HEK293 (cell line): ENCODE data around the gene ZNF771.

Experiments used
- CTCF ChIA-PET: fragments of 350-600 bp; formaldehyde crosslinking; extraction: SDS; loops from one replicate; lab custom pipeline; 2021; ENCODE audit warnings: antibody characterized with exemption; lab: Yijun Ruan, JAX
- POLR2A ChIA-PET: fragments of 300-600 bp; formaldehyde crosslinking; extraction: SDS; loops from one replicate; lab custom pipeline; 2020; ENCODE audit warnings: antibody characterized with exemption, inconsistent platforms; lab: Yijun Ruan, JAX
- H3K27ac ChIP-seq: fragments of 200-500 bp; sonication (Bioruptor generic); 2 replicates; pipeline ENCODE4 v1.5.1; 2014; ENCODE audit warnings: low read depth, low read length, control low read depth, inconsistent platforms; ENCODE audit errors: extremely low read depth
- H3K36me3 ChIP-seq, 2 experiments: fragments of 200-500 bp in 1 of 2; sonication (Bioruptor generic) in 1 of 2; 1 replicate in 1 of 2; 2 replicates in 1 of 2; pipeline ENCODE4 v1.5.1; 2014 to 2017; ENCODE audit warnings: inconsistent platforms in 2 of 2, low read length in 2 of 2; ENCODE audit not compliant: control insufficient read depth in 2 of 2, insufficient read depth in 1 of 2
- H3K4me1 ChIP-seq: fragments of 200-500 bp; sonication (Bioruptor generic); 2 replicates; pipeline ENCODE4 v1.5.1; 2014; ENCODE audit warnings: mild to moderate bottlenecking, low read length, inconsistent platforms; ENCODE audit not compliant: control insufficient read depth, insufficient read depth
- H3K4me3 ChIP-seq: 2 replicates; pipeline ENCODE4 v1.5.1; 2011; ENCODE audit warnings: low read depth, mild to moderate bottlenecking, control low read depth, low read length, moderate library complexity
- H3K9me3 ChIP-seq: fragments of 200-500 bp; sonication (Bioruptor generic); 2 replicates; pipeline ENCODE4 v1.5.1; 2014; ENCODE audit warnings: low read depth, low read length, inconsistent platforms; ENCODE audit not compliant: control insufficient read depth, insufficient read depth
- GLIS1 ChIP-seq: fragments of 450-650 bp; formaldehyde crosslinking; IDR thresholded peaks from 2 replicates; pipeline ENCODE4 v1.5.1; 2016; ENCODE audit warnings: missing biosample characterization, missing genetic modification characterization
- HOXD13 ChIP-seq: sonication (generic); formaldehyde crosslinking; IDR thresholded peaks from 2 replicates; pipeline ENCODE4 v1.8.0; 2022; ENCODE audit warnings: missing genetic modification reagents, borderline replicate concordance
- IKZF3 ChIP-seq: fragments of 450-650 bp; IDR thresholded peaks from 2 replicates; pipeline ENCODE4 v1.5.0; 2018; ENCODE audit warnings: missing biosample characterization, mild to moderate bottlenecking, missing genetic modification characterization, moderate library complexity
- KLF1 ChIP-seq: fragments of 450-650 bp; formaldehyde crosslinking; IDR thresholded peaks from 2 replicates; pipeline ENCODE4 v1.5.1; 2016; ENCODE audit warnings: missing biosample characterization, missing genetic modification characterization
- KLF16 ChIP-seq: fragments of 450-650 bp; formaldehyde crosslinking; IDR thresholded peaks from 2 replicates; pipeline ENCODE4 v1.5.1; 2017; ENCODE audit warnings: missing biosample characterization, missing genetic modification characterization
- KLF7 ChIP-seq: fragments of 450-650 bp; formaldehyde crosslinking; IDR thresholded peaks from 2 replicates; pipeline ENCODE4 v1.5.1; 2016; ENCODE audit warnings: missing biosample characterization, missing genetic modification characterization, borderline replicate concordance
- KLF8 ChIP-seq: fragments of 450-650 bp; formaldehyde crosslinking; IDR thresholded peaks from 2 replicates; pipeline ENCODE4 v1.5.1; 2016; ENCODE audit warnings: missing biosample characterization, missing genetic modification characterization
- PATZ1 ChIP-seq: fragments of 450-650 bp; formaldehyde crosslinking; IDR thresholded peaks from 2 replicates; pipeline ENCODE4 v1.5.1; 2016; ENCODE audit warnings: missing biosample characterization, missing genetic modification characterization
- ZBTB20 ChIP-seq: fragments of 450-650 bp; formaldehyde crosslinking; IDR thresholded peaks from 2 replicates; pipeline ENCODE4 v1.5.1; 2016; ENCODE audit warnings: missing biosample characterization, missing genetic modification characterization
- ZBTB8A ChIP-seq: fragments of 450-650 bp; formaldehyde crosslinking; IDR thresholded peaks from 2 replicates; pipeline ENCODE4 v1.5.1; 2016; ENCODE audit warnings: missing biosample characterization, missing genetic modification characterization
- ZNF24 ChIP-seq: fragments of 450-650 bp; formaldehyde crosslinking; IDR thresholded peaks from 2 replicates; pipeline ENCODE4 v1.5.1; 2016; ENCODE audit warnings: missing biosample characterization, missing genetic modification characterization
- ZNF324 ChIP-seq: fragments of 450-650 bp; formaldehyde crosslinking; IDR thresholded peaks from 2 replicates; pipeline ENCODE4 v1.5.1; 2016; ENCODE audit warnings: missing biosample characterization, missing genetic modification characterization
- ZNF335 ChIP-seq: fragments of 450-650 bp; formaldehyde crosslinking; conservative IDR thresholded peaks from 2 replicates; pipeline ENCODE4 v1.5.1; 2016; ENCODE audit warnings: missing biosample characterization, missing genetic modification characterization
- ZNF404 ChIP-seq: fragments of 450-650 bp; formaldehyde crosslinking; IDR thresholded peaks from 2 replicates; pipeline ENCODE4 v1.5.1; 2017; ENCODE audit warnings: missing biosample characterization, missing genetic modification characterization
- ZNF514 ChIP-seq: fragments of 450-650 bp; formaldehyde crosslinking; IDR thresholded peaks from 2 replicates; pipeline ENCODE4 v1.5.1; 2016; ENCODE audit warnings: missing biosample characterization, missing genetic modification characterization
- ZNF600 ChIP-seq: fragments of 450-650 bp; formaldehyde crosslinking; IDR thresholded peaks from 2 replicates; pipeline ENCODE4 v1.5.1; 2016; ENCODE audit warnings: missing biosample characterization, missing genetic modification characterization
- ZNF639 ChIP-seq: fragments of 450-650 bp; formaldehyde crosslinking; IDR thresholded peaks from 2 replicates; pipeline ENCODE4 v1.5.1; 2016; ENCODE audit warnings: missing biosample characterization, missing genetic modification characterization
- ZNF658 ChIP-seq: fragments of 450-650 bp; formaldehyde crosslinking; IDR thresholded peaks from 2 replicates; pipeline ENCODE4; 2016; ENCODE audit warnings: missing biosample characterization, missing genetic modification characterization
- ZNF664 ChIP-seq: fragments of 450-650 bp; formaldehyde crosslinking; IDR thresholded peaks from 2 replicates; pipeline ENCODE4 v1.5.1; 2016; ENCODE audit warnings: missing biosample characterization, missing genetic modification characterization
- ZNF670 ChIP-seq: fragments of 450-650 bp; formaldehyde crosslinking; IDR thresholded peaks from 2 replicates; pipeline ENCODE4 v1.5.1; 2016; ENCODE audit warnings: missing biosample characterization, missing genetic modification characterization, low read depth
- ZSCAN23 ChIP-seq: fragments of 450-650 bp; formaldehyde crosslinking; IDR thresholded peaks from 2 replicates; pipeline ENCODE4 v1.5.1; 2016; ENCODE audit warnings: missing biosample characterization, missing genetic modification characterization
- ZSCAN30 ChIP-seq: fragments of 450-650 bp; IDR thresholded peaks from 2 replicates; pipeline ENCODE4 v1.5.1; 2018; ENCODE audit warnings: missing biosample characterization, mild to moderate bottlenecking, missing genetic modification characterization, moderate library complexity
- TF ChIP-seq, protein P1 (sequence below): fragments of 450-650 bp; formaldehyde crosslinking; IDR thresholded peaks from 2 replicates; pipeline ENCODE4 v1.5.1; 2017; ENCODE audit warnings: missing biosample characterization, missing genetic modification characterization
- TF ChIP-seq, protein P2 (sequence below): fragments of 450-650 bp; formaldehyde crosslinking; IDR thresholded peaks from 2 replicates; pipeline ENCODE4 v1.5.1; 2017; ENCODE audit warnings: missing biosample characterization, missing genetic modification characterization
- TF ChIP-seq, protein P3 (sequence below): fragments of 450-650 bp; formaldehyde crosslinking; IDR thresholded peaks from 2 replicates; pipeline ENCODE4 v1.5.1; 2017; ENCODE audit warnings: missing biosample characterization, missing genetic modification characterization

The ZNF771 gene

DNA sequence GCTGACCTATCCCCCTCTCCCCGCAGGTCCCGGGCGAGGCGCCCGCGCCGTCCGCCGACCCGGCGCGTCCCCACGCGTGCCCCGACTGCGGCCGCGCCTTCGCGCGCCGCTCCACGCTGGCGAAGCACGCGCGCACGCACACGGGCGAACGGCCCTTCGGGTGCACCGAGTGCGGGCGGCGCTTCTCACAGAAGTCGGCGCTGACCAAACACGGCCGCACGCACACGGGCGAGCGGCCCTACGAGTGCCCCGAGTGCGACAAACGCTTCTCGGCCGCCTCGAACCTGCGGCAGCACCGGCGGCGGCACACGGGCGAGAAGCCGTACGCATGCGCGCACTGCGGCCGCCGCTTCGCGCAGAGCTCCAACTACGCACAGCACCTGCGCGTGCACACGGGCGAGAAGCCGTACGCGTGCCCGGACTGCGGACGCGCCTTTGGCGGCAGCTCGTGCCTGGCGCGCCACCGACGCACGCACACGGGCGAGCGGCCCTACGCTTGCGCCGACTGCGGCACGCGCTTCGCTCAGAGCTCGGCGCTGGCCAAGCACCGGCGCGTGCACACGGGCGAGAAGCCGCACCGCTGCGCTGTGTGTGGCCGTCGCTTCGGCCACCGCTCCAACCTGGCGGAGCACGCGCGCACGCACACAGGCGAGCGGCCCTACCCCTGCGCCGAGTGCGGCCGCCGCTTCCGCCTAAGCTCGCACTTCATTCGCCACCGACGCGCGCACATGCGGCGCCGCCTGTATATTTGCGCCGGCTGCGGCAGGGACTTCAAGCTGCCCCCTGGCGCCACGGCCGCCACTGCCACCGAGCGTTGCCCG, 10.3 kb downstream of the ZNF771 start (continued):
- TF ChIP-seq, protein P1, sequence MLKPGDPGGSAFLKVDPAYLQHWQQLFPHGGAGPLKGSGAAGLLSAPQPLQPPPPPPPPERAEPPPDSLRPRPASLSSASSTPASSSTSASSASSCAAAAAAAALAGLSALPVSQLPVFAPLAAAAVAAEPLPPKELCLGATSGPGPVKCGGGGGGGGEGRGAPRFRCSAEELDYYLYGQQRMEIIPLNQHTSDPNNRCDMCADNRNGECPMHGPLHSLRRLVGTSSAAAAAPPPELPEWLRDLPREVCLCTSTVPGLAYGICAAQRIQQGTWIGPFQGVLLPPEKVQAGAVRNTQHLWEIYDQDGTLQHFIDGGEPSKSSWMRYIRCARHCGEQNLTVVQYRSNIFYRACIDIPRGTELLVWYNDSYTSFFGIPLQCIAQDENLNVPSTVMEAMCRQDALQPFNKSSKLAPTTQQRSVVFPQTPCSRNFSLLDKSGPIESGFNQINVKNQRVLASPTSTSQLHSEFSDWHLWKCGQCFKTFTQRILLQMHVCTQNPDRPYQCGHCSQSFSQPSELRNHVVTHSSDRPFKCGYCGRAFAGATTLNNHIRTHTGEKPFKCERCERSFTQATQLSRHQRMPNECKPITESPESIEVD = no peak
- no peak for TF ChIP-seq HOXD13 (CRISPR knock-in tag)
- TF ChIP-seq ZNF404 (tag by site-specific recombination) = no peak

DNA sequence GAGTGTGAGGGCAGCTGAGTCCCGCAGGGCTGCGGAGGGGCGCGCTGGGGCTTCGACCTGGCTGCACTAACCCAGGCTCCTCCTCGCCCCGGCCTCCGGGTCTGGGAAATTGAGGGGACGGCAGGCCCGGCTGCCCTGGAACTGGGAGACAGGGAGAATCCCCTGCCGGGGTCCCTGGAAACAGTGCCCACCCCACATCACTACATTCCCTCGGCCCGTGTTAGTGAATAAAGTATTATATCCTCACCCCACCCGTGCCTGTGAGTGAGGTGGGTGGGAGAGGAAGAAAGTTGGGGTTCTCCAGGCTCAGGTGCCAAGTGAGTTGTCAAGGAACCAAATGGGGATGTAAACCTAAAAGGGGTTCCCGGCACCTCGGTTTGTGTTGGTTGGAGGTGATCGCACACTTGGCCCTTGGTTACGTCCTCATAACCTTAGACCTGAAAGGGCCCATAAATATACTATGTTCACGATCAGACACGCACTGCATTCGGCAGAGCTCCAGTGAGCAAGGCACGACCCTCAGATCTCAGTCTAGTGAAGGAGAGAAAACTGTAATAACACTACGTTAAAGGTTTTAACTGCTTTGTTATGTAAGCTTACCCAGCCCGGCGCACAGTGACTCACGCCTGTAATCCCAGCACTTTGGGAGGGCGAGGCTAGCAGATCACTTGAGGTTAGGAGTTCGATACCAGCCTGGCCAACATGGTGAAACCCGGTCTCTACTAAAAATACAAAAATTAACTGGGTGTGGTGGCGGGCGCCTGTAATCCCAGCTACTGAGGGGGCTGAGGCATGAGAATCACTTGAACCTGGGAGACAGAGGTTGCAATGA, 11.2 kb downstream of the ZNF771 start:
- CTCF ChIA-PET = interaction anchor here (0.7 to 2.7 kb wide), 12 partner anchors 8 to 376 kb away, joined by 3 to 15 read pairs (median 4); partner anchors contain the start of genes DCTPP1 and ZNF771
- peaks cover 12% of the 10 kb centered on the region for H3K4me1 ChIP-seq
- peak overlapping the region; percentile 85 for H3K27ac ChIP-seq
- peak overlapping the region; percentile 37 for H3K4me3 ChIP-seq
- H3K9me3 ChIP-seq = no peaks in the 10 kb centered on the region
- POLR2A ChIA-PET = interaction anchor here (0.6 to 2.8 kb wide), 35 partner anchors 8 to 400 kb away, joined by 3 to 64 read pairs (median 5); partner anchors contain the start of genes ALDOA, CD2BP2, DCTPP1 and FBRS
- peaks cover 41 to 81% of the 10 kb centered on the region in 2 experiments; a peak in 2 of 3 replicates for H3K36me3 ChIP-seq
- TF ChIP-seq ZBTB8A (tag by site-specific recombination) (0 out of 2 replicates have a peak, but pooled peaks have one; percentile 17), ZNF24 (tag by site-specific recombination) (0 out of 2 replicates have a peak, but pooled peaks have one; percentile 12), KLF7 (tag by site-specific recombination) (0 out of 2 replicates have a peak, but pooled peaks have one; percentile 51), ZSCAN30 (tag by site-specific recombination) (no peak), ZBTB20 (tag by site-specific recombination) (peak; percentile 56; the same call in 1 of the 2 replicates), ZSCAN23 (tag by site-specific recombination) (peak; percentile 37; the same call in 1 of the 2 replicates), IKZF3 (peak; percentile 11; the same call in 1 of the 2 replicates), ZNF639 (tag by site-specific recombination) (0 out of 2 replicates have a peak, but pooled peaks have one; percentile 47), ZNF664 (tag by site-specific recombination) (peak; percentile 53), ZNF658 (tag by site-specific recombination) (no peak), KLF1 (peak; percentile 70), ZNF670 (tag by site-specific recombination) (no peak), GLIS1 (tag by site-specific recombination) (peak; percentile 23), ZNF600 (tag by site-specific recombination) (peak; percentile 58), PATZ1 (peak; percentile 16; the same call in 1 of the 2 replicates), ZNF514 (tag by site-specific recombination) (no peak), ZNF324 (tag by site-specific recombination) (0 out of 2 replicates have a peak, but pooled peaks have one; percentile 0), ZNF335 (0 out of 2 replicates have a peak, but pooled peaks have one; percentile 27), KLF8 (tag by site-specific recombination) (peak; percentile 30; the same call in 1 of the 2 replicates), KLF16 (peak; percentile 12)
- TF ChIP-seq, protein P2, sequence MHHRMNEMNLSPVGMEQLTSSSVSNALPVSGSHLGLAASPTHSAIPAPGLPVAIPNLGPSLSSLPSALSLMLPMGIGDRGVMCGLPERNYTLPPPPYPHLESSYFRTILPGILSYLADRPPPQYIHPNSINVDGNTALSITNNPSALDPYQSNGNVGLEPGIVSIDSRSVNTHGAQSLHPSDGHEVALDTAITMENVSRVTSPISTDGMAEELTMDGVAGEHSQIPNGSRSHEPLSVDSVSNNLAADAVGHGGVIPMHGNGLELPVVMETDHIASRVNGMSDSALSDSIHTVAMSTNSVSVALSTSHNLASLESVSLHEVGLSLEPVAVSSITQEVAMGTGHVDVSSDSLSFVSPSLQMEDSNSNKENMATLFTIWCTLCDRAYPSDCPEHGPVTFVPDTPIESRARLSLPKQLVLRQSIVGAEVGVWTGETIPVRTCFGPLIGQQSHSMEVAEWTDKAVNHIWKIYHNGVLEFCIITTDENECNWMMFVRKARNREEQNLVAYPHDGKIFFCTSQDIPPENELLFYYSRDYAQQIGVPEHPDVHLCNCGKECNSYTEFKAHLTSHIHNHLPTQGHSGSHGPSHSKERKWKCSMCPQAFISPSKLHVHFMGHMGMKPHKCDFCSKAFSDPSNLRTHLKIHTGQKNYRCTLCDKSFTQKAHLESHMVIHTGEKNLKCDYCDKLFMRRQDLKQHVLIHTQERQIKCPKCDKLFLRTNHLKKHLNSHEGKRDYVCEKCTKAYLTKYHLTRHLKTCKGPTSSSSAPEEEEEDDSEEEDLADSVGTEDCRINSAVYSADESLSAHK (tag by site-specific recombination) = peak; percentile 86
- TF ChIP-seq, protein P3, sequence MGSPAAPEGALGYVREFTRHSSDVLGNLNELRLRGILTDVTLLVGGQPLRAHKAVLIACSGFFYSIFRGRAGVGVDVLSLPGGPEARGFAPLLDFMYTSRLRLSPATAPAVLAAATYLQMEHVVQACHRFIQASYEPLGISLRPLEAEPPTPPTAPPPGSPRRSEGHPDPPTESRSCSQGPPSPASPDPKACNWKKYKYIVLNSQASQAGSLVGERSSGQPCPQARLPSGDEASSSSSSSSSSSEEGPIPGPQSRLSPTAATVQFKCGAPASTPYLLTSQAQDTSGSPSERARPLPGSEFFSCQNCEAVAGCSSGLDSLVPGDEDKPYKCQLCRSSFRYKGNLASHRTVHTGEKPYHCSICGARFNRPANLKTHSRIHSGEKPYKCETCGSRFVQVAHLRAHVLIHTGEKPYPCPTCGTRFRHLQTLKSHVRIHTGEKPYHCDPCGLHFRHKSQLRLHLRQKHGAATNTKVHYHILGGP (tag by site-specific recombination) = no peak
